Ecto neural progenitor cell (in vitro differentiated cells): Measurements from ENCODE around the gene TRIM32.

Experiments
- DNase-seq: peaks from one replicate; pipeline ENCODE4 v3.0.0-alpha.2; 2018; ENCODE audit warnings: low spot score

TRIM32 gene

DNA sequence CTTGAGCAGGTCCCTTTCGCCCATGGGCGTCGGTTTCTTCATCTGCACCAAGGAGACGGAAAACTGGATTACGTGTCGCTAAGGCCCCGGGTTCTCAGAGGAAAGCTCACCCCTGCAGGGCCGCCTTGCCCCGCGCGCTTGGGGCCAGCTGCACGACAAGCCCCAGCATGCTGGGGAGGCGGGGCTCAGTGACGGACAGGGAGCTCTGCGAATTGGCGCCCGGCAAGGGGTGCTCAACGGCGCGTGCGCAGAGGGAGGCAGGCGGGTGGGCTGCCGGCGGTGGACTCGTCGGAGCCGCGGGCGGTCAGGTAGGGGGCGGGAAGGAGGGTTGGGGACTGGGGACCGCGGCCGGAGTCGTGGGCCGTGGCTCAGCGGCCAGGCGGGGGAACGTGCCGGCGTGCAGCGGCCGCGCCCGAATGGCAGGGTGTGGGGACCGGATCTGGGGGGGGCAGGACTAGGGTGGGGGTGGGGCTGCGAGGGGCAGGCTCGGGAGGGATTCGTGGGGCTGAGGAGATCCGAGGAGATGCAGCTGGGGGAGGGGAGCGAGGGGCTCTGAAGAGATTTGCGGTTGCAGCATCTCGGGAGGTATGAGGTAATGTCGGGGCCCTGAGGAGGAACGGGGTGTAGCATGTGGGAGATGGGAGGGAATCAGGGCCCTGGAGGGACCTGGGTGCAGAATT lies at the start of gene TRIM32:
Gene TRIM32 (plus strand): TSS at position 232 of the 680 bp plus-strand sequence. CDS start 10,438 bp downstream, outside the sequence.
- peak; percentile 95 for DNase-seq

- no peak for DNase-seq
Observed at GRCh38 chr9:116639251-116639741, 47.8 kb upstream of the TRIM32 start.

GRCh38 chr9:116641292-116642059 lies 45.6 kb upstream of the TRIM32 start:
- DNase-seq = no peak

- no peak for DNase-seq
Observed at GRCh38 chr9:116643691-116644090, 43.4 kb upstream of the TRIM32 start.

- no peak for DNase-seq
Observed at GRCh38 chr9:116644091-116644688, 42.9 kb upstream of the TRIM32 start.

DNA sequence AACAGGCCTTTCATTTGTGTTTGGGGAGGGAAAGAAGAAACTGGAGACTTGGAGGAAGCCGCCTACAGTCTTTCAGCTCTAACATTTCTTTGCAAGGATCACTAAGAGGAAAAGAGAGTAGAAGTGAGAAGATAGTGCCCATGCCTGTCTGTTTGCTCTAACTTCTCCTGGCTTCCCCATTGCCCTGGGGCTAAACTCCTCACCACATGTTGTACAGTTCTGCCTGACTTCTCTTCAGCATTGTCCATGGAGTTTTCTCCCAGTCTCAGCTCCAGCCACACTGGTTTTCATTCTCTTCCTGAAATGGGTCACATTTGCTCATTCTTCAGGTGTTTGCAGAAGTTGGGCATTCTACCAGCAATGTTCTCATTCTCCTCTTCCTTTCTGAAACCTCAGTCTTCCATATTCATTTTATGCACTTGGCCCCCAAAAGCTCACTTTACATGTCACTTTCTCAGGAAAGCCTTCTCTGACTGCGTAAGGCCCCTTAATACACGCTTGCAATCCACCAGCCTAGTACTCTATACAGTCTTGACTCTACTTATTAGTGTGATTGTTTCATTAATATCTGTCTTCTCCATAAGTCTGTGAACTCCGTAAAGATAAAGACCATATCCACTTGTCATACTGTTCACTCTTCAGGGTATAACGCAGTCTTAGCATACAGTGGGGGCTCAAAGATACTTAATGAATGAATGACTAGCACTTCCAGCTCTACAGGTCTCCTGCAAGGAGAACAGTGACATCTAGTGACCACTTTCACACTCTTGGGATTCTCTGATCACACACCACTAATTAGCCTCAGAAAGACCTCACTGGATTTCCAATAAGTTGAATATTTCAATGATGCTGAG lies 40.2 kb upstream of the TRIM32 start:
- no peak for DNase-seq

GRCh38 chr9:116647515-116647809 lies 39.6 kb upstream of the TRIM32 start:
- no peak for DNase-seq

- DNase-seq = no peak
Observed at GRCh38 chr9:116653348-116654058, 33.6 kb upstream of the TRIM32 start.

GRCh38 chr9:116654059-116654355 lies 33.1 kb upstream of the TRIM32 start:
- no peak for DNase-seq

- no peak for DNase-seq
Observed at GRCh38 chr9:116656501-116656971, 30.6 kb upstream of the TRIM32 start.

- DNase-seq = no peak
Observed at GRCh38 chr9:116656977-116657376, 30.1 kb upstream of the TRIM32 start.

GRCh38 chr9:116658265-116658664 lies 28.8 kb upstream of the TRIM32 start:
- no peak for DNase-seq

GRCh38 chr9:116661037-116661954 lies 25.8 kb upstream of the TRIM32 start:
- DNase-seq = no peak

GRCh38 chr9:116662646-116663310 lies 24.3 kb upstream of the TRIM32 start:
- DNase-seq = no peak

- no peak for DNase-seq
Observed at GRCh38 chr9:116663581-116663980, 23.5 kb upstream of the TRIM32 start.

DNA sequence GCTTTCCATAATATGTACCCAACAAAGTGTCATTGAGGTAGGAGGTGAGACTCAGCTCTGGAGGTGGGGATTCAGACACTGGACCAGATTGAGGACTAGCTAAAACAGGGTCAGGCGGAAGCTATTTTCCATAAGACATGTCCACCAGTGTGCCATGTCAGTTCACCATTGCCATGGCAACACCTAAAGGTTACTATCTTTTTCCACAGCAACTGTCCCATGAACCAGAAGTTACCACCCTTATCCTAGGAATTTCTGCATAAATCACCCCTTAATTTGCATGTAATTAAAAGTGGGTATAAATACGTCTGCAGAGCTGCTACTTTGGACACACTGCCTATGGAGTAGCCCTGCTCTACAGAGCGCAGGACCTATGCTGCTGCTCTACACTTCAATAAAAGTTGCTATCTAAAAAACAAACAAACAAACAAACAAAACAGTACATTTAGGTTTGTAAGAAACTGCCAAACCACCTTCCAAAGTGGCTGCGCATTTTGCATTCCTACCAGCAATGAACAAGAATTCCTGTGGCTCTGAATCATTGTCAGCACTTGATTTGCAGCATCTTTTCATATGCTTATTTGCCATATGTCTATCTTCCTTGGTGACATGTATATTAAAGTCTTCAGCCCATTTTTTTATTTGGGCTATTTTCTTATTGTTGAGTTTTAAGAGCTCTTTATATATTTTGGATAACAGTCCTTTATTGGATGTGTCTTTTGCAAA lies 18.0 kb upstream of the TRIM32 start:
- no peak for DNase-seq

- no peak for DNase-seq
Observed at GRCh38 chr9:116671605-116672004, 15.5 kb upstream of the TRIM32 start.

- DNase-seq = no peak
Observed at GRCh38 chr9:116673375-116673774, 13.7 kb upstream of the TRIM32 start.
